GM12878 (cell line): ENCODE results near the gene NFATC3. TPM values are rescaled to one million over a fixed set of nuclear protein-coding genes. Genes with fewer than 3 reads are reported as not detected.

Experiments used
- BACH1 ChIP-seq: fragments of 450-650 bp; IDR thresholded peaks from 2 replicates; pipeline ENCODE4 v1.6.1; 2017; ENCODE audit warnings: mild to moderate bottlenecking, borderline replicate concordance
- BCL11A ChIP-seq: IDR thresholded peaks from 2 replicates; pipeline ENCODE4 v1.6.1; 2011; ENCODE audit warnings: low read depth, low read length
- BRCA1 ChIP-seq: IDR thresholded peaks from 2 replicates; pipeline ENCODE4 v1.6.1; 2011; ENCODE audit warnings: low read depth, low read length, improper control_type of control experiment
- EP300 ChIP-seq, 2 experiments: fragments of 150-350 bp in 1 of 2; IDR thresholded peaks; 2 replicates each; pipeline ENCODE4 v1.6.1; 2011 to 2012; ENCODE audit warnings: low read depth in 2 of 2, low read length in 2 of 2, borderline replicate concordance in 1 of 2, improper control_type of control experiment in 1 of 2, inconsistent platforms in 1 of 2; ENCODE audit not compliant: control insufficient read depth in 1 of 2
- HCFC1 ChIP-seq: fragments of 150-350 bp; IDR thresholded peaks from 2 replicates; pipeline ENCODE4 v1.6.1; 2014; ENCODE audit warnings: low read length
- HDAC6 ChIP-seq: fragments of 200-600 bp; sonication (generic); IDR thresholded peaks from one replicate; pipeline ENCODE4 v1.8.0; 2017; ENCODE audit warnings: antibody characterized with exemption; ENCODE audit not compliant: unreplicated experiment
- IRF5 ChIP-seq: fragments of 450-650 bp; IDR thresholded peaks from 2 replicates; pipeline ENCODE4 v1.6.1; 2017; ENCODE audit warnings: borderline replicate concordance
- MTA3 ChIP-seq: IDR thresholded peaks from 2 replicates; pipeline ENCODE4 v1.6.1; 2012; ENCODE audit warnings: low read length, inconsistent platforms, borderline replicate concordance
- RAD21 ChIP-seq: IDR thresholded peaks from 2 replicates; pipeline ENCODE4 v1.6.1; 2011; ENCODE audit warnings: mild to moderate bottlenecking, low read depth, low read length, moderate library complexity; ENCODE audit not compliant: insufficient read depth
- SIN3A ChIP-seq: IDR thresholded peaks from 2 replicates; pipeline ENCODE4 v1.6.1; 2012; ENCODE audit warnings: low read depth, low read length, improper control_type of control experiment
- SMAD1 ChIP-seq: fragments of 450-650 bp; IDR thresholded peaks from 2 replicates; pipeline ENCODE4 v1.6.1; 2018; ENCODE audit warnings: mild to moderate bottlenecking, low read depth; ENCODE audit not compliant: partially characterized antibody
- SMAD5 ChIP-seq: IDR thresholded peaks from 2 replicates; pipeline ENCODE4 v1.6.1; 2016; ENCODE audit warnings: antibody characterized with exemption, low read depth
- SPI1 ChIP-seq: IDR thresholded peaks from 2 replicates; pipeline ENCODE4 v1.6.1; 2011; ENCODE audit warnings: low read depth, mild to moderate bottlenecking, low read length, moderate library complexity, borderline replicate concordance; ENCODE audit not compliant: insufficient read depth
- TAF1 ChIP-seq: IDR thresholded peaks from 2 replicates; pipeline ENCODE4 v1.6.1; 2011; ENCODE audit warnings: mild to moderate bottlenecking, low read depth, low read length, borderline replicate concordance
- TCF12 ChIP-seq: IDR thresholded peaks from 2 replicates; pipeline ENCODE4 v1.6.1; 2011; ENCODE audit warnings: low read depth, mild to moderate bottlenecking, low read length
- TCF3 ChIP-seq: IDR thresholded peaks from 2 replicates; pipeline ENCODE4 v1.6.1; 2012; ENCODE audit warnings: low read depth, mild to moderate bottlenecking, low read length, borderline replicate concordance; ENCODE audit not compliant: insufficient read depth
- polyA plus RNA-seq, 11 experiments: library from polyadenylated mRNA; depleted of rRNA in 4 of 11; unstranded in 6 of 11; stranded (reverse) in 5 of 11; fragments of >200 nt; fragmentation: Nextera tagmentation in 4 of 11; fragmentation: Illumina TruSeq in 1 of 11; extraction: Ambion mirVana in 4 of 11; extraction: Trizol in 1 of 11; gene quantifications; 1 replicate in 1 of 11; 2 replicates in 10 of 11; pipeline versions ENCODE4 v1.2.1 to v1.2.3, GENCODE V29; 2011 to 2016; ENCODE audit warnings: inconsistent platforms in 2 of 11, missing spikeins in 2 of 11, low read depth in 1 of 11
- total RNA-seq, 4 experiments: library from RNA; depleted of rRNA in 3 of 4; stranded (reverse); fragments of >200 nt in 3 of 4; fragmentation: Illumina TruSeq in 1 of 4; extraction: Trizol in 1 of 4; gene quantifications; 2 replicates each; pipeline versions ENCODE4 v1.2.1 to v1.2.3, GENCODE V29; 2013 to 2021
- TF ChIP-seq, protein P1 (sequence below): fragments of 450-650 bp; conservative IDR thresholded peaks from 2 replicates; pipeline ENCODE4 v1.6.1; 2017; ENCODE audit warnings: mild to moderate bottlenecking, moderate library complexity
- TF ChIP-seq, protein P2 (sequence below): fragments of 450-650 bp; IDR thresholded peaks from 2 replicates; pipeline ENCODE4 v1.6.1; 2018; ENCODE audit warnings: borderline replicate concordance, mild to moderate bottlenecking; ENCODE audit not compliant: partially characterized antibody
- TF ChIP-seq, protein P3 (sequence below): fragments of 150-350 bp; IDR thresholded peaks from 2 replicates; pipeline ENCODE4 v1.6.1; 2016; ENCODE audit warnings: low read depth, low read length

Gene NFATC3
- total and polyA plus RNA-seq, 10 of the 15 experiments (the other 5 are each of a cell fraction or from before 2014, with no cell fraction given): 4.2 to 37.6 (median 24.9) TPM

DNA sequence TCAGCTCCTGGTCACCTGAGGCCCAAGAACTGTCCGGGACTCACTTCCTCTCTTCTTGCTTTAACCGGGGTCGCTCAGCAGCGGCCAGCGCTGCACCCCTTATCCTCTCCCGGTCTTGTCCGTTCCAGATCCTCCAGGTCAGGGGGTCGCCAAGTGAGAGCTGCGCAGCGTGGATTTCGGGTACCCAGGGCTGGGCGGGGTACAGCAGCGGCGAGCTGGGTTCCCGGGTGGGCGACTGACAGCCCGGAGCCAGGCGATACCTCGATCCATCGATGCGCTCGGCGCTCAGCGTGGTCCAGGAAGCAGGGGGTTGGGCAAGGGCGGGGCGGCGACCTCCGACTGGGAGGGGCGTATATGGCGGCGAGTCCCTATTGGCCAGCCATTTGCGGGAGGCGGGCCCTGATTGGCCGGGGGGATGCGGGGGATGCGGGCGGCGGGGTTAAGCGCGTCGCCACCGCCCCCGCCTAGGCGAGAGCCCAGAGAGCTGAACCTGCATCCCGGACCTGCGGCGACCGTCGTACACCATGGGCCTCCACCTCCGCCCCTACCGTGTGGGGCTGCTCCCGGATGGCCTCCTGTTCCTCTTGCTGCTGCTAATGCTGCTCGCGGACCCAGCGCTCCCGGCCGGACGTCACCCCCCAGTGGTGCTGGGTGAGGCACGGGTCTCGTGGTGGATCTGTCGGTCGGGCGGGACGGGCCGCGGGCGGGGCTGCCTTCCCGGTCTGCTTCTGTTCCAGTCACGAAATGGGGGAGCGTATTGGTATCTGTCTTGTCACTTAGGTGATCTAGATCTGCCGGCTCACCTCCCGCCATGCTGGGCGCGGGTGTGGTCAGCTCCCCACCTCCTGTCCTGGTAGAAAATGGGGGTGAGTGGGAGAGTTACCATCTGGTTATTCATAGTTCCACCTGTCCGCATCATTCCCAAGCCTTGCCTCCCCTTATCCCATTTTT, 160.0 kb downstream of the NFATC3 start, which contains the start of gene PLA2G15 (continued):
- TF ChIP-seq, protein P1, sequence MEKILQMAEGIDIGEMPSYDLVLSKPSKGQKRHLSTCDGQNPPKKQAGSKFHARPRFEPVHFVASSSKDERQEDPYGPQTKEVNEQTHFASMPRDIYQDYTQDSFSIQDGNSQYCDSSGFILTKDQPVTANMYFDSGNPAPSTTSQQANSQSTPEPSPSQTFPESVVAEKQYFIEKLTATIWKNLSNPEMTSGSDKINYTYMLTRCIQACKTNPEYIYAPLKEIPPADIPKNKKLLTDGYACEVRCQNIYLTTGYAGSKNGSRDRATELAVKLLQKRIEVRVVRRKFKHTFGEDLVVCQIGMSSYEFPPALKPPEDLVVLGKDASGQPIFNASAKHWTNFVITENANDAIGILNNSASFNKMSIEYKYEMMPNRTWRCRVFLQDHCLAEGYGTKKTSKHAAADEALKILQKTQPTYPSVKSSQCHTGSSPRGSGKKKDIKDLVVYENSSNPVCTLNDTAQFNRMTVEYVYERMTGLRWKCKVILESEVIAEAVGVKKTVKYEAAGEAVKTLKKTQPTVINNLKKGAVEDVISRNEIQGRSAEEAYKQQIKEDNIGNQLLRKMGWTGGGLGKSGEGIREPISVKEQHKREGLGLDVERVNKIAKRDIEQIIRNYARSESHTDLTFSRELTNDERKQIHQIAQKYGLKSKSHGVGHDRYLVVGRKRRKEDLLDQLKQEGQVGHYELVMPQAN: peak; percentile 65
- TF ChIP-seq BACH1 (0 out of 2 replicates have a peak, but pooled peaks have one; percentile 14), SIN3A (peak; percentile 34; the same call in 1 of the 2 replicates), TCF3 (no peak), SMAD5 (no peak), HDAC6 (no peak), BRCA1 (no peak), IRF5 (no peak), TAF1 (no peak; the same call in 1 of the 2 replicates), EP300 (IDR thresholded peaks at IDR 0.05; ENCODE audit: borderline replicate concordance in 1 of 2, control insufficient read depth in 1 of 2, low read depth in 2 of 2, low read length in 2 of 2) (0 out of 4 replicates have a peak, but pooled peaks of 1 of the 2 experiments have one; percentile 22), HCFC1 (peak; percentile 52; the same call in 1 of the 2 replicates), MTA3 (no peak), SMAD1 (no peak), SPI1 (peak; percentile 69), RAD21 (no peak), TCF12 (no peak), BCL11A (no peak)
- TF ChIP-seq, protein P2, sequence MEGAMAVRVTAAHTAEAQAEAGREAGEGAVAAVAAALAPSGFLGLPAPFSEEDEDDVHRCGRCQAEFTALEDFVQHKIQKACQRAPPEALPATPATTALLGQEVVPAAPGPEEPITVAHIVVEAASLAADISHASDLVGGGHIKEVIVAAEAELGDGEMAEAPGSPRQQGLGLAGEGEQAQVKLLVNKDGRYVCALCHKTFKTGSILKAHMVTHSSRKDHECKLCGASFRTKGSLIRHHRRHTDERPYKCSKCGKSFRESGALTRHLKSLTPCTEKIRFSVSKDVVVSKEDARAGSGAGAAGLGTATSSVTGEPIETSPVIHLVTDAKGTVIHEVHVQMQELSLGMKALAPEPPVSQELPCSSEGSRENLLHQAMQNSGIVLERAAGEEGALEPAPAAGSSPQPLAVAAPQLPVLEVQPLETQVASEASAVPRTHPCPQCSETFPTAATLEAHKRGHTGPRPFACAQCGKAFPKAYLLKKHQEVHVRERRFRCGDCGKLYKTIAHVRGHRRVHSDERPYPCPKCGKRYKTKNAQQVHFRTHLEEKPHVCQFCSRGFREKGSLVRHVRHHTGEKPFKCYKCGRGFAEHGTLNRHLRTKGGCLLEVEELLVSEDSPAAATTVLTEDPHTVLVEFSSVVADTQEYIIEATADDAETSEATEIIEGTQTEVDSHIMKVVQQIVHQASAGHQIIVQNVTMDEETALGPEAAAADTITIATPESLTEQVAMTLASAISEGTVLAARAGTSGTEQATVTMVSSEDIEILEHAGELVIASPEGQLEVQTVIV: peak; percentile 65
- TF ChIP-seq, protein P3, sequence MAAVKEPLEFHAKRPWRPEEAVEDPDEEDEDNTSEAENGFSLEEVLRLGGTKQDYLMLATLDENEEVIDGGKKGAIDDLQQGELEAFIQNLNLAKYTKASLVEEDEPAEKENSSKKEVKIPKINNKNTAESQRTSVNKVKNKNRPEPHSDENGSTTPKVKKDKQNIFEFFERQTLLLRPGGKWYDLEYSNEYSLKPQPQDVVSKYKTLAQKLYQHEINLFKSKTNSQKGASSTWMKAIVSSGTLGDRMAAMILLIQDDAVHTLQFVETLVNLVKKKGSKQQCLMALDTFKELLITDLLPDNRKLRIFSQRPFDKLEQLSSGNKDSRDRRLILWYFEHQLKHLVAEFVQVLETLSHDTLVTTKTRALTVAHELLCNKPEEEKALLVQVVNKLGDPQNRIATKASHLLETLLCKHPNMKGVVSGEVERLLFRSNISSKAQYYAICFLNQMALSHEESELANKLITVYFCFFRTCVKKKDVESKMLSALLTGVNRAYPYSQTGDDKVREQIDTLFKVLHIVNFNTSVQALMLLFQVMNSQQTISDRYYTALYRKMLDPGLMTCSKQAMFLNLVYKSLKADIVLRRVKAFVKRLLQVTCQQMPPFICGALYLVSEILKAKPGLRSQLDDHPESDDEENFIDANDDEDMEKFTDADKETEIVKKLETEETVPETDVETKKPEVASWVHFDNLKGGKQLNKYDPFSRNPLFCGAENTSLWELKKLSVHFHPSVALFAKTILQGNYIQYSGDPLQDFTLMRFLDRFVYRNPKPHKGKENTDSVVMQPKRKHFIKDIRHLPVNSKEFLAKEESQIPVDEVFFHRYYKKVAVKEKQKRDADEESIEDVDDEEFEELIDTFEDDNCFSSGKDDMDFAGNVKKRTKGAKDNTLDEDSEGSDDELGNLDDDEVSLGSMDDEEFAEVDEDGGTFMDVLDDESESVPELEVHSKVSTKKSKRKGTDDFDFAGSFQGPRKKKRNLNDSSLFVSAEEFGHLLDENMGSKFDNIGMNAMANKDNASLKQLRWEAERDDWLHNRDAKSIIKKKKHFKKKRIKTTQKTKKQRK: no peak
